HG02840 (cell line): ENCODE results near the gene TNFRSF14.

Experiments
- ATAC-seq: cut with Tn5 transposase; IDR thresholded peaks from one replicate; pipeline ENCODE4 v1.9.1; 2021; ENCODE audit warnings: mild to moderate bottlenecking, moderate library complexity, moderate number of reproducible peaks; ENCODE audit not compliant: unreplicated experiment, low FRiP score

TNFRSF14 gene

GRCh38 chr1:2556277-2556677 lies at the start of gene TNFRSF14:
TNFRSF14 (plus strand) TSS chr1:2556371; CDS start chr1:2556665, 294 bp downstream.
- ATAC-seq = peak; percentile 37

- no peak for ATAC-seq
Observed at GRCh38 chr1:2506901-2507565, 49.1 kb upstream of the TNFRSF14 start.

GRCh38 chr1:2507744-2508155 lies 48.4 kb upstream of the TNFRSF14 start:
- ATAC-seq = no peak

GRCh38 chr1:2508180-2508579 lies 48.0 kb upstream of the TNFRSF14 start:
- ATAC-seq = no peak

- no peak for ATAC-seq
Observed at GRCh38 chr1:2508751-2509150, 47.4 kb upstream of the TNFRSF14 start.

GRCh38 chr1:2509589-2509988 lies 46.6 kb upstream of the TNFRSF14 start:
- no peak for ATAC-seq

- ATAC-seq = no peak
Observed at GRCh38 chr1:2510366-2511155, 45.6 kb upstream of the TNFRSF14 start.

GRCh38 chr1:2512862-2513421 lies 43.2 kb upstream of the TNFRSF14 start:
- ATAC-seq = no peak

GRCh38 chr1:2513939-2514652 lies 42.1 kb upstream of the TNFRSF14 start:
- ATAC-seq = no peak

GRCh38 chr1:2514863-2515762 lies 41.1 kb upstream of the TNFRSF14 start:
- no peak for ATAC-seq

GRCh38 chr1:2515763-2516080 lies 40.4 kb upstream of the TNFRSF14 start:
- no peak for ATAC-seq

GRCh38 chr1:2516124-2516523 lies 40.0 kb upstream of the TNFRSF14 start:
- ATAC-seq = no peak

- no peak for ATAC-seq
Observed at GRCh38 chr1:2516946-2517345, 39.2 kb upstream of the TNFRSF14 start.

GRCh38 chr1:2517966-2518365 lies 38.2 kb upstream of the TNFRSF14 start:
- ATAC-seq = no peak

- ATAC-seq = no peak
Observed at GRCh38 chr1:2518528-2518927, 37.6 kb upstream of the TNFRSF14 start.

- no peak for ATAC-seq
Observed at GRCh38 chr1:2519029-2519685, 37.0 kb upstream of the TNFRSF14 start.

GRCh38 chr1:2519729-2520128 lies 36.4 kb upstream of the TNFRSF14 start:
- ATAC-seq = no peak

GRCh38 chr1:2520206-2520605 lies 36.0 kb upstream of the TNFRSF14 start:
- ATAC-seq = no peak

- ATAC-seq = no peak
Observed at GRCh38 chr1:2520806-2521205, 35.4 kb upstream of the TNFRSF14 start.

- ATAC-seq = no peak
Observed at GRCh38 chr1:2522230-2522629, 33.9 kb upstream of the TNFRSF14 start.
